Right lobe of liver (tissue), 4 donors: ENCODE measurements around the gene WASHC4.

Experiments used
- CTCF ChIP-seq, 4 donors: fragments of 200-600 bp in 3 of 4; fragments of 450-650 bp in 1 of 4; IDR thresholded peaks; one replicate each; pipeline versions ENCODE4 v1.5.1 to v1.8.0; 2016 to 2022; ENCODE audit warnings: antibody characterized with exemption in 4 of 4, mild to moderate bottlenecking in 2 of 4
- POLR2A ChIP-seq: fragments of 450-650 bp; IDR thresholded peaks from one replicate; pipeline ENCODE4 v1.6.1; 2017; ENCODE audit warnings: antibody characterized with exemption, mild to moderate bottlenecking
- donor health status: DM: no; HTN: no; CAD: no.
- donor health status: DM: no; HTN: no; CAD: no.
- donor health status: DM: no; HTN: yes; CAD: no.

- no peak for TF ChIP-seq CTCF (IDR thresholded peaks at IDR 0.05)
- TF ChIP-seq POLR2A = no peak
Observed at GRCh38 chr12:105192624-105193225, 85.2 kb downstream of the WASHC4 start.
